Mesothelial cell of epicardium (in vitro differentiated cells): Measurements from ENCODE around the gene CDH4. TPM values are rescaled to one million over a fixed set of nuclear protein-coding genes. Genes with fewer than 3 reads are reported as not detected.

ENCODE experiments used
- DNase-seq, 2 experiments: peaks; one replicate each; pipeline ENCODE4 v3.0.0; 2021; ENCODE audit warnings: low spot score in 2 of 2; ENCODE audit not compliant: unreplicated experiment in 2 of 2
- H3K27ac Mint-ChIP-seq: 2 replicates; pipeline ENCODE4 v1.8.0; 2021; ENCODE audit warnings: mixed read lengths
- H3K27me3 Mint-ChIP-seq: 2 replicates; pipeline ENCODE4 v1.8.0; 2021; ENCODE audit warnings: low read depth, mixed read lengths
- H3K36me3 Mint-ChIP-seq: 2 replicates; pipeline ENCODE4 v1.8.0; 2021; ENCODE audit warnings: mixed read lengths
- H3K4me1 Mint-ChIP-seq: 2 replicates; pipeline ENCODE4 v1.8.0; 2021; ENCODE audit warnings: mixed read lengths
- H3K4me3 Mint-ChIP-seq: 2 replicates; pipeline ENCODE4 v1.8.0; 2021; ENCODE audit warnings: mild to moderate bottlenecking, moderate library complexity, mixed read lengths
- H3K9me3 Mint-ChIP-seq: 2 replicates; pipeline ENCODE4 v1.8.0; 2021; ENCODE audit warnings: mixed read lengths
- total RNA-seq: library from RNA; stranded (reverse); gene quantifications from 3 replicates; pipeline ENCODE4 v1.2.1, GENCODE V29; 2021
- TF ChIP-seq, protein P1 (sequence below): fragments of 200-600 bp; sonication (generic); IDR thresholded peaks from one replicate; pipeline ENCODE4 v1.5.0; 2021; ENCODE audit warnings: antibody characterized with exemption; ENCODE audit not compliant: unreplicated experiment

CDH4 gene
- total RNA-seq, 1 donor from 2014 or later = 1.1 TPM

DNA sequence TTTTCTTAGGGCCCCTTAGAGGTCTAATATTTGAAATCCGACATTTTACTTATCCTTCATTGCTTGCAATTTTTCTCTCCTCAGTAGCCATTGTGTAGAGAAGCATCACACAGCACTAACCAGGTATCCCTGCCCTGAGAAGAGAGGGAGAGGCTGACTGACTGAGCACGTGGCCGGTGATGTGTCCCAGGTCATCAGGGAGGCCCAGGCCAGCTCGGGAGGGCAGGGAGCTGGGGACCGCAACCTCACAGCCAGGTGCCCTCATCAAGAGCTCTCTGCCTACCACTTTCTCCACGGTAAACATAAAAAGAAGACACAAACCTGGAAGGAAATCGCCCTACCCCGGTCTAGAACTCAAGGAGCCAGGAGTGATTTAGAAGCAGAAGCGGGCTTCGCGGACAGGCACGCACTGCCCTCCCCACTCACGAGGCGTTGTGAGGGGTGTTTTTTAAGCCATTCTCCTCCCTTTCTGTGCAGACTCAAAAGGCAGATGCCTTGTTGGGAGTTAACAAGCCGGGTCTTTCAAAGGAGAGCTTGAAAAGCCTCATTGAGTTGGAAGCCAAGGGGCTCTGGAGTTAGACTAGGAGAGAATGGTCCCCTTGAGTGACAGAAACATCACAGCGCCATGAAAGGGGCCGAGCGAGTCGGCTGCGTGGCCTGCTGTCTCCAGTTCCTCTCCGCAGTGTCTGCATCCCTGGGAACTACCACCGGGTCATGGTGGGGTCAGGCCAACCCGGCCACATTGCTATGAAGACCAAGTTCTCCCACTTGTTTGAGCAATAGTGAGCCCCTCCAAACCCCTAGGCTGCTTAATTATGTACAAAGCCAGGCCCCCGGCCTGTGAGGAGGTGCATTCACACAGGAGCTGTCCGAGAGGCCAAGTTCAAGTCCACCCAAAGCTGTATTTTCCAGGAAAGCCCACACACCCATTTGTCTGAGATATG, 285.4 kb downstream of the CDH4 start:
- no peaks in the 10 kb centered on the region for H3K4me1 Mint-ChIP-seq
- no peaks in the 10 kb centered on the region for H3K9me3 Mint-ChIP-seq
- TF ChIP-seq, protein P1, sequence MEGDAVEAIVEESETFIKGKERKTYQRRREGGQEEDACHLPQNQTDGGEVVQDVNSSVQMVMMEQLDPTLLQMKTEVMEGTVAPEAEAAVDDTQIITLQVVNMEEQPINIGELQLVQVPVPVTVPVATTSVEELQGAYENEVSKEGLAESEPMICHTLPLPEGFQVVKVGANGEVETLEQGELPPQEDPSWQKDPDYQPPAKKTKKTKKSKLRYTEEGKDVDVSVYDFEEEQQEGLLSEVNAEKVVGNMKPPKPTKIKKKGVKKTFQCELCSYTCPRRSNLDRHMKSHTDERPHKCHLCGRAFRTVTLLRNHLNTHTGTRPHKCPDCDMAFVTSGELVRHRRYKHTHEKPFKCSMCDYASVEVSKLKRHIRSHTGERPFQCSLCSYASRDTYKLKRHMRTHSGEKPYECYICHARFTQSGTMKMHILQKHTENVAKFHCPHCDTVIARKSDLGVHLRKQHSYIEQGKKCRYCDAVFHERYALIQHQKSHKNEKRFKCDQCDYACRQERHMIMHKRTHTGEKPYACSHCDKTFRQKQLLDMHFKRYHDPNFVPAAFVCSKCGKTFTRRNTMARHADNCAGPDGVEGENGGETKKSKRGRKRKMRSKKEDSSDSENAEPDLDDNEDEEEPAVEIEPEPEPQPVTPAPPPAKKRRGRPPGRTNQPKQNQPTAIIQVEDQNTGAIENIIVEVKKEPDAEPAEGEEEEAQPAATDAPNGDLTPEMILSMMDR = no peak
- no peak for DNase-seq
- H3K4me3 Mint-ChIP-seq = no peak overlapping the region
- no peaks in the 10 kb centered on the region for H3K36me3 Mint-ChIP-seq
- H3K27me3 Mint-ChIP-seq = peaks cover 22% of the 10 kb centered on the region
- no peak overlapping the region for H3K27ac Mint-ChIP-seq

DNA sequence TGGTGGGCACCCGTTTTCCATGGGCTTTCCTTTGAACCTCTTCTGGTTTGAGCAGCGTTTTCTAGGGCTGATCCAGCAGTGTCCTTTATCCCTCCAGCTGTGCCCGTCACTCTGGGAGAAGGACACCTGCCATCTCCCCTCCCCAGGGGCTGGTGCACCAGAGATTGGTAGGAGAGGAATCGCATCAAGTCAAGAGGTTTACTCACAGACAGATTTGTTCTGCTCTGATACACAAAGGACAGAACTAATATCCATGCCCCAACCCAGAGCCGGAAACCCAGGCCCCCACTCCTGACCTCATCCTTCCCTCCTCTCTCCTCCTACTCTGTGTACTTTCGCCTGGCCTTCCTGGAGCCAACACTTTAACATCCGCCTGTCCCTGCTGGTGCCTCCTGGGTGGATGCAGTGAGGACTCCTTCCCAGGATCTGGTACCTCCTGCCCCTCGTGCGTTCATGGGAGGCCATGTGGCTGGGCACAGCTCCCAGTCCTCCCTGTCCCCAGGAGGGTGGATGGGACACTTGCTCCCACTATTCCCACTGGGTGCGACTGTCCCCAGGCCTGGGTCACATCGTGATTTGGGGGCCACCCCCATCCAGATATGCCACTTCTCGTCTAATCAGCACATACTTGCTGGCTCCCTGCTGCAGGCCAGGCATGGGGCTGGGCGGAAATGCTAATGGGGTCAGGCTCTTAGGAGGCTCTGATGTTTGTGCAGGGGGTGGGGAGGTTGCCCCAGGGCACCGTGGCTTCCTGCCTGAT, 286.3 kb downstream of the CDH4 start:
- Mint-ChIP-seq H3K4me3 (no peak overlapping the region), H3K9me3 (no peaks in the 10 kb centered on the region), H3K36me3 (no peaks in the 10 kb centered on the region), H3K4me1 (no peaks in the 10 kb centered on the region), H3K27me3 (peaks cover 18% of the 10 kb centered on the region), H3K27ac (no peak overlapping the region)
- DNase-seq = no peak
- TF ChIP-seq, protein P1 = no peak

DNA sequence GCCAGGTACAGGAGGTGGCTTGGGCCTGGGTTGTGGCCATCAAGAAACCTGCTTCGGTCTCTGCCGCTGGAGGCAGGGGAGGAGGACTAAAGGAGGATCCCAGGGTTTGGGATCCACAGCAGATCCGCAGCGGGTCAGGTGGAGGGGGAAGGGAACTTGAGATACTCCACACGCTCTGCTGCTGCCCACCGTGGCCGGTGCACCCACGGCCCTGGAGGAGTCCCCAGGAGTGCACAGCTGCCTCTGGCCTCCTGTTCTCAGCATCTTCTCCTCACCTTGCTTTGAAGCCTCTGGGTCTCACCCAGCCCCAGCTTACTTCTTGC, 286.8 kb downstream of the CDH4 start:
- H3K4me1 Mint-ChIP-seq = no peaks in the 10 kb centered on the region
- DNase-seq = no peak
- no peak overlapping the region for H3K27ac Mint-ChIP-seq
- TF ChIP-seq, protein P1 = no peak
- H3K9me3 Mint-ChIP-seq = no peaks in the 10 kb centered on the region
- no peaks in the 10 kb centered on the region for H3K36me3 Mint-ChIP-seq
- peaks cover 17% of the 10 kb centered on the region for H3K27me3 Mint-ChIP-seq
- no peak overlapping the region for H3K4me3 Mint-ChIP-seq

DNA sequence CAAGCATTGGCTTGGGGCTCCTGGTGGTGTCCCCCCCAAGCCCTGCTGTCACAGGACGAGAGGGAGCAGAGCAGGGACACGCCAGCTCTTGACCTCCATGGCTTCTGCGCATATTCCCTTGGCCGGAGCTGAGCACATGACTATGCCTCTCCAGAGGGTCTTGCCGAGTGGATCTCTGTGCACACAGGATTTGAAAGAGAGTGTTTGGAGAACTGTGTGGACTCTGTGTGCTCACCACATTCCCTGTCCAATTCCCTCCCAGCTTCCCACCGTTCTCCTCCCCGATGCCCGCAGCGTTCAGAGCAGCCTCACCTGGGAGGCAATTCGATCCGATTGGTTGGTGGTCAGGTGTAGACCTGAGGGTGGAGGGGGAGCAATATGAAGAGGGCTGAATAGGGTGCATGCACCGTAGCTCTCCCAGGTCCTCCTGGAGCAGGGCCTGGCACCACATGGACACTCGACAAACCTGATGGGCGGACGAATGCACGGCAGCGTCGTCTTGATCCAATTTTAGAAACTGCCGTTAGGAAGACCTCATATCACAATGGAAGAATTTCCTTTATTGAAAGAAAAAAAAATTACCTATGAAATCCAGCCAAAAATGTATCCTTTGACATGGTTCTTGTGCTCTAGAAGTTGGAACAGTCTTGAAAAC, 287.8 kb downstream of the CDH4 start:
- no peaks in the 10 kb centered on the region for H3K4me1 Mint-ChIP-seq
- TF ChIP-seq, protein P1 = no peak
- no peak for DNase-seq
- H3K27me3 Mint-ChIP-seq = peaks cover 18% of the 10 kb centered on the region
- no peak overlapping the region for H3K4me3 Mint-ChIP-seq
- no peaks in the 10 kb centered on the region for H3K36me3 Mint-ChIP-seq
- H3K9me3 Mint-ChIP-seq = no peaks in the 10 kb centered on the region
- no peak overlapping the region for H3K27ac Mint-ChIP-seq

DNA sequence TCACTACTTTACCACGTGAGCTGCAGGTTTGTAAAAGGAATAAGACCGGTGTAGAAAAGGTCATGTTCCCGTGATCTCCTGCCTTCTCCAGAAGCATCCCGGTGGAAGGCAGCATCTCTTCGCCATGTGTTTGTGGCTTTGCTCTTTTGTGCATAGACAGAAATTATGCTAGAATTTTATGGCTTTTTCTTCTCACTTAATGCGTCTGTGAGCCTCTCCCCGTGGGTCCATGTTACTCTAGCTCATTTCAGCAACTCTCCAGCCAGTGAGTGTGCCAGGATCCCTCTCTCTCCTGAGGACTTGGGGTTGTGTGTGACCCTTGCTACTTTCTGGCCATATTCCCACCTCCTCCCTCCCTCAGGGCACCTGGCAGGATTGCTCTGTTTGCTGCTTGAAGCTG, 289.5 kb downstream of the CDH4 start:
- no peak overlapping the region for H3K27ac Mint-ChIP-seq
- no peak overlapping the region for H3K4me3 Mint-ChIP-seq
- DNase-seq = no peak
- H3K36me3 Mint-ChIP-seq = no peaks in the 10 kb centered on the region
- TF ChIP-seq, protein P1 = no peak
- peaks cover 18% of the 10 kb centered on the region for H3K27me3 Mint-ChIP-seq
- H3K4me1 Mint-ChIP-seq = no peaks in the 10 kb centered on the region
- no peaks in the 10 kb centered on the region for H3K9me3 Mint-ChIP-seq
